WTC11 (cell line): Measurements from ENCODE around the gene HDAC3.

Source experiments
- ATF2 ChIP-seq: sonication (generic); formaldehyde crosslinking; IDR thresholded peaks from 2 replicates; pipeline ENCODE4 v1.8.1; 2022; ENCODE audit warnings: low read depth, missing genetic modification reagents, borderline replicate concordance
- CBFB ChIP-seq: sonication (generic); formaldehyde crosslinking; IDR thresholded peaks from 2 replicates; pipeline ENCODE4 v1.8.1; 2022; ENCODE audit warnings: mild to moderate bottlenecking, low read depth, missing genetic modification reagents
- CTCF ChIP-seq: fragments of 200-600 bp; IDR thresholded peaks from 2 replicates; pipeline ENCODE4 v1.8.0; 2022; ENCODE audit warnings: antibody characterized with exemption
- FOXK1 ChIP-seq: sonication (generic); formaldehyde crosslinking; IDR thresholded peaks from 2 replicates; pipeline ENCODE4 v1.8.0; 2022; ENCODE audit warnings: mild to moderate bottlenecking, moderate library complexity, missing genetic modification reagents
- JUN ChIP-seq: sonication (generic); formaldehyde crosslinking; IDR thresholded peaks from 2 replicates; pipeline ENCODE4 v1.8.0; 2023; ENCODE audit warnings: mild to moderate bottlenecking, missing genetic modification reagents
- MAX ChIP-seq: sonication (generic); formaldehyde crosslinking; IDR thresholded peaks from 2 replicates; pipeline ENCODE4 v1.8.0; 2022; ENCODE audit warnings: mild to moderate bottlenecking, missing genetic modification reagents
- SOX15 ChIP-seq: fragments of 250-450 bp; sonication (Bioruptor Pico); IDR thresholded peaks from 2 replicates; pipeline ENCODE4 v1.9.0; 2021; ENCODE audit warnings: mild to moderate bottlenecking
- TEAD1 ChIP-seq: sonication (generic); formaldehyde crosslinking; IDR thresholded peaks from 2 replicates; pipeline ENCODE4 v1.8.0; 2022; ENCODE audit warnings: mild to moderate bottlenecking, missing genetic modification reagents
- ZBTB21 ChIP-seq: sonication (generic); formaldehyde crosslinking; IDR thresholded peaks from 2 replicates; pipeline ENCODE4 v1.8.1; 2023; ENCODE audit warnings: mild to moderate bottlenecking, missing genetic modification reagents, borderline replicate concordance
- ZNF317 ChIP-seq: sonication (generic); formaldehyde crosslinking; IDR thresholded peaks from 2 replicates; pipeline ENCODE4 v1.8.1; 2023; ENCODE audit warnings: low read depth, mild to moderate bottlenecking, moderate library complexity, missing genetic modification reagents, borderline replicate concordance
- ZNF416 ChIP-seq: fragments of 250-450 bp; sonication (Bioruptor Pico); IDR thresholded peaks from 2 replicates; pipeline ENCODE4 v1.9.0; 2021; ENCODE audit warnings: mild to moderate bottlenecking, inconsistent platforms
- TF ChIP-seq, protein P1 (sequence below): sonication (generic); formaldehyde crosslinking; IDR thresholded peaks from 2 replicates; pipeline ENCODE4 v1.8.0; 2023; ENCODE audit warnings: missing genetic modification reagents, mild to moderate bottlenecking, borderline replicate concordance
- TF ChIP-seq, protein P2 (sequence below): sonication (generic); formaldehyde crosslinking; IDR thresholded peaks from 2 replicates; pipeline ENCODE4 v1.8.0; 2022; ENCODE audit warnings: mild to moderate bottlenecking, missing genetic modification reagents

DNA sequence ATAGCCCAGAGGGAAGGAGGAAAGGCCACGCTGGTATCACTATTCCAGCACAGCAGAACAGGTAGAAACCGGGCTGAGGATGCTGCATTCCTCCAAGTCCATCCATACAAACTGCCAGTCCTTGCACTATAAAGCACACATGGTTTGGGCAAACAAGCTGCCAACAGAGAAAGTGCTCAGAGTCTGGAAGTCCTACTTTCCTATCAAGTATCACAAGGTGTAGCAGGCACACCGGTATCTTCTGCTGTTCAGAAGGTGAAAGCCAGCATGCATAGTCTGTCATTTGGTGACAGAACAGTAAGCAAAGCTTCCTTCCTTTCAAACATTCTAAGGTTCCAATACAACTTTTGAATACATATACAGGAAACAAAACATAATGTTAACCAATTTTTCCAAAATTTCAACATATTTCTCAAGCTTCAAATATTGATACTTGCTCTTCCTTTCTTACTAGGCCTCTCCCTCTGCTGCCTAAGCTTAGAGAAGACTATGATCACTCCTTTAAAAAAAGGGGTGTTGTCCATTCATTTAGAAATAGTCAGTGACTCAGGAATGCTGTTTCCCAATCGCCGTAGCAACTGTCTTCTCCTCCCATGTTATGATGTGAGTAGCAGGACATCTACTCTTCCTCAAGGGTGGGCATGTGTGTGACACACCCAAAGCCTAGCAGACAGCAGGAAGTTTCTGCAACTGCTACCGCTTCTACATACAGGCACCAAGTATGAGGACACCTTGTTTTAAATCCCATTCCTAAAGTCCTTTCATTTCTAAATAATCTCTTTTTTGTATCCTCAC, 32.5 kb downstream of the HDAC3 start:
- TF ChIP-seq, protein P1, sequence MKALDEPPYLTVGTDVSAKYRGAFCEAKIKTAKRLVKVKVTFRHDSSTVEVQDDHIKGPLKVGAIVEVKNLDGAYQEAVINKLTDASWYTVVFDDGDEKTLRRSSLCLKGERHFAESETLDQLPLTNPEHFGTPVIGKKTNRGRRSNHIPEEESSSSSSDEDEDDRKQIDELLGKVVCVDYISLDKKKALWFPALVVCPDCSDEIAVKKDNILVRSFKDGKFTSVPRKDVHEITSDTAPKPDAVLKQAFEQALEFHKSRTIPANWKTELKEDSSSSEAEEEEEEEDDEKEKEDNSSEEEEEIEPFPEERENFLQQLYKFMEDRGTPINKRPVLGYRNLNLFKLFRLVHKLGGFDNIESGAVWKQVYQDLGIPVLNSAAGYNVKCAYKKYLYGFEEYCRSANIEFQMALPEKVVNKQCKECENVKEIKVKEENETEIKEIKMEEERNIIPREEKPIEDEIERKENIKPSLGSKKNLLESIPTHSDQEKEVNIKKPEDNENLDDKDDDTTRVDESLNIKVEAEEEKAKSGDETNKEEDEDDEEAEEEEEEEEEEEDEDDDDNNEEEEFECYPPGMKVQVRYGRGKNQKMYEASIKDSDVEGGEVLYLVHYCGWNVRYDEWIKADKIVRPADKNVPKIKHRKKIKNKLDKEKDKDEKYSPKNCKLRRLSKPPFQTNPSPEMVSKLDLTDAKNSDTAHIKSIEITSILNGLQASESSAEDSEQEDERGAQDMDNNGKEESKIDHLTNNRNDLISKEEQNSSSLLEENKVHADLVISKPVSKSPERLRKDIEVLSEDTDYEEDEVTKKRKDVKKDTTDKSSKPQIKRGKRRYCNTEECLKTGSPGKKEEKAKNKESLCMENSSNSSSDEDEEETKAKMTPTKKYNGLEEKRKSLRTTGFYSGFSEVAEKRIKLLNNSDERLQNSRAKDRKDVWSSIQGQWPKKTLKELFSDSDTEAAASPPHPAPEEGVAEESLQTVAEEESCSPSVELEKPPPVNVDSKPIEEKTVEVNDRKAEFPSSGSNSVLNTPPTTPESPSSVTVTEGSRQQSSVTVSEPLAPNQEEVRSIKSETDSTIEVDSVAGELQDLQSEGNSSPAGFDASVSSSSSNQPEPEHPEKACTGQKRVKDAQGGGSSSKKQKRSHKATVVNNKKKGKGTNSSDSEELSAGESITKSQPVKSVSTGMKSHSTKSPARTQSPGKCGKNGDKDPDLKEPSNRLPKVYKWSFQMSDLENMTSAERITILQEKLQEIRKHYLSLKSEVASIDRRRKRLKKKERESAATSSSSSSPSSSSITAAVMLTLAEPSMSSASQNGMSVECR (CRISPR knock-in tag) = no peak
- no peak for TF ChIP-seq MAX (CRISPR knock-in tag)
- no peak for TF ChIP-seq CTCF
- TF ChIP-seq TEAD1 (CRISPR knock-in tag) = no peak
- TF ChIP-seq ZNF317 = no peak
- no peak for TF ChIP-seq SOX15 (CRISPR knock-in tag)
- no peak for TF ChIP-seq CBFB
- TF ChIP-seq FOXK1 (CRISPR knock-in tag) = no peak
- TF ChIP-seq JUN (CRISPR knock-in tag) = no peak
- TF ChIP-seq, protein P2, sequence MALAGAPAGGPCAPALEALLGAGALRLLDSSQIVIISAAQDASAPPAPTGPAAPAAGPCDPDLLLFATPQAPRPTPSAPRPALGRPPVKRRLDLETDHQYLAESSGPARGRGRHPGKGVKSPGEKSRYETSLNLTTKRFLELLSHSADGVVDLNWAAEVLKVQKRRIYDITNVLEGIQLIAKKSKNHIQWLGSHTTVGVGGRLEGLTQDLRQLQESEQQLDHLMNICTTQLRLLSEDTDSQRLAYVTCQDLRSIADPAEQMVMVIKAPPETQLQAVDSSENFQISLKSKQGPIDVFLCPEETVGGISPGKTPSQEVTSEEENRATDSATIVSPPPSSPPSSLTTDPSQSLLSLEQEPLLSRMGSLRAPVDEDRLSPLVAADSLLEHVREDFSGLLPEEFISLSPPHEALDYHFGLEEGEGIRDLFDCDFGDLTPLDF (CRISPR knock-in tag) = no peak
- TF ChIP-seq ATF2 (CRISPR knock-in tag) = no peak
- no peak for TF ChIP-seq ZNF416
- no peak for TF ChIP-seq ZBTB21 (CRISPR knock-in tag)
